ENCODE results near the gene RND1.
A peak's percentile ranks its signal among the peaks of the same experiment; 100 is the strongest.

Gene RND1

DNA sequence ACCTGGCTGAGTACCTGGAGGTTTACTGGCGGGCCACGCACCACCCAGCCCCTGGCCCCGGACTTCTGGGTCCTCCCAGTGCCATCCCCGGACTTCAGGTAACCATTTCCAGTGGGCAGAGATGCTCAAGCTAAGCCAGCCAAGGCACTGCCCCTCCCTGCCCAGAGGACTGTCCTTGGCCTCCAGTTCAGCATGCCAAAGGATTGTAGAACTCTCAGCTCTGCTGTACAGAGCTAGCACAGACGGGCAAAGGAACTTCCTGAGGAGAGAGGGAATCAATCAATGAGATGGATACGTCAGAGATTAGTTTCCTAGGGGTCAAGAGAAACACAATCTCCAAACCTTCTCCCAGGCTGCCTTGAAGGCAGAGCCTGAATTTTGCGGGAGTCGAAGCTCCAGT lies 38.6 kb downstream of the RND1 start:
- DNase-seq, result no peak

DNA sequence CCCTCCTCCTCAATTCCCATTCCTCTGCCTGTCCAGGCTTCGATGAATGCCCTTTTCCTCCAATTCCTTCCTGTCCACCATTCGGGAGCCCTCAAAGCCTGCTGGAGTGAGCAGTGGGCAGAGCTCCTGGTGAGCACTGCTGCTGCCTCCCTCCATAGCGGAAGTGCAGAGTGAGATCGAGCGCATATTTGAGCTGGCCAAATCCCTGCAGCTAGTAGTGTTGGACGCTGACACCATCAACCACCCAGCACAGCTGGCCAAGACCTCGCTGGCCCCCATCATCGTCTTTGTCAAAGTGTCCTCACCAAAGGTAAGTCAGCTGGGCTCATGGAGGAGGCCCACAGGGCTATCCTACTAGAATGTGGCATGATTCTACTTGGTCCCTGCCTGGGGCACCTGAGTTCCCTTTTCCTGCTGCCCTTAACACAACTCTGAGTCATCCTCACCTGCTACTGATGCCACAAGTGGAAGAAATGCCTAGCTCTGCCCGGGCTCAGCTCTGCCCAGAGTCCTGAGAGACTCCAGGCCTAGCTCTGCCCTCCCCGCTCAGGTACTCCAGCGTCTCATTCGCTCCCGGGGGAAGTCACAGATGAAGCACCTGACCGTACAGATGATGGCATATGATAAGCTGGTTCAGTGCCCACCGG lies 39.3 kb downstream of the RND1 start:
- DNase-seq, result no peak

DNA sequence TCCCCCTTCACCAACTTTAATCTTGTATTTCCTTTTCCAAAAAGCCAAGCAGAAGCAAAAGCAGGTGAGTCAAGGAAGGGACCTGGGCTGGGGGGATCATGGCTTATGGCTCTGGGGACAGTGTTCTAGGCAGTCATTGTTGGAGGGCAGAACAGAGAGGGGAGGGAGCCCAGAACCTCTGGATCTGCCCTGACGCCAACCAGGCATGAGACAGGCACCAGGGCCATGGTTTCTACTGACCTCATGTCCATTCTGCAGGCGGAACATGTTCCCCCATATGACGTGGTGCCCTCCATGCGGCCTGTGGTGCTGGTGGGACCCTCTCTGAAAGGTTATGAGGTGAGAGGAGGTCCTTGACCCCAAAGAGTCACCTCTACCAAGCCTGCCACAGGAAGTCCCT lies 40.8 kb downstream of the RND1 start:
- DNase-seq, result no peak

DNA sequence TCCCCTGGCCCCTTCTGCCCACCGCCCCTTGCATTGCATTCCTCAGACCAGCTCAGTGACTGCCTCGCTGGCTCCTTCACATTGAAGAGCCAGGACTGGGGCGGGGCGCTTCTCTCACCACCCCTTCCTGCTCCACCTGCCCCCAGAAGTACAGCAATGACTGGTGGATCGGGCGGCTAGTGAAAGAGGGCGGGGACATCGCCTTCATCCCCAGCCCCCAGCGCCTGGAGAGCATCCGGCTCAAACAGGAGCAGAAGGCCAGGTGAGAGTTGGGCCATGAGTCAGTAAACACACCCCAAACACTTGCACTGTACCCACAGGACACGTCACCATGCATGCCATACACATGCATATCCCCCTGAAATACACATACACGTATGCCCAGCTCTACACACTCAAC lies 41.6 kb downstream of the RND1 start:
- DNase-seq, result no peak

DNA sequence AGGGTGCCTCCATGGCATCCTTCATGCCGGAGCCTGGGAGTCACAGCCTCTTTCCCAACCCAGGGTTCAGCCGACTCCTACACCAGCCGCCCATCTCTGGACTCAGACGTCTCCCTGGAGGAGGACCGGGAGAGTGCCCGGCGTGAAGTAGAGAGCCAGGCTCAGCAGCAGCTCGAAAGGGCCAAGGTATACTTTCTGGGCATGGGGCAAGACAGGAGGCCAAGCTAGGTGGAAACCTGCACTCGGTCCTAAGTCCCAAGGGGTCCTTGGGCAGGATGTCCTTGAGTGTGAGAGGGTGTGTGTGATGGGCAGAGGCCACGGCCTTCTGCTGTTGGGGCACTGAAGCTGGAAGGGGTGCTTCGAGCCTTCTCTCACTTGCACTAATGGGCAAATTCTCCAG lies 42.4 kb downstream of the RND1 start:
- no peak for DNase-seq

DNA sequence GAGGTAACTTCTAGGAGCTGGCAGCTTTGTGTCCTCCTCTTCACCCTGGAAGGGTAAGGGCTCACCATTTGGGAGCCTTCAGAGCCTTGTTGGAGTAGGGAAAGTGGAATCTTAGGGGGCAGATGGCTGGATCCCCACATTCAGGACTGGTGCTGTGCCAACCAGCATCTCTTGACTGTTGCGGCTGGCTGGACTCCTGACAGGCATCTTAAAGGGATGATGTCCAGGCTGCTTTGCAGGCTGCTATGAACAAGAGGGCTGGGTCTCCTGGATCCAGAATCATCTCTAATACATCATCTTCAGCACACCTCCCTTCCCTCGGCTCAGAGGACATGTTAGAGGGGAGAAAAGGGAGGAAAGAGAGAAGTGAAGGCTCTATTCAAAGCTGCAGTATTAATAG lies 43.0 kb downstream of the RND1 start:
- DNase-seq, result no peak

DNA sequence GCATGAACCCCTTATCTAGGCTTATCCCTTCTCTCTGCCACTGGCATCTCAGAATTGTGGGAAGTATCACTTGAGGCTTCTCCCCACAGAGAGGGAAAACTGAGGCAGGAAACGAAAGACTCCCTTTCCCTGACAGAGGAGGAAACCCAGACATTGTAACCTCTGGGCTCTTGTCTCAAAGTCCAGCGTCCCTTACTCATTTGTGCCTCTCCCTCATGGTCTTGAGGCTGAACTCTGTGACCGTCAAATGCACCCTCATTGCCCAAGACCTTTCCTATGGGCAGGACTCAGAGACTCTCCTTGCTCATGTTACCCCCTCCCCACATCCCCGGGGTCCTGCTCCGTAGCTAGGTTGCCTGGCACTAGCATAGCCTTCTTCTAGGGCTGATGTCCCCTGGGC lies 43.5 kb downstream of the RND1 start:
- DNase-seq, result no peak

DNA sequence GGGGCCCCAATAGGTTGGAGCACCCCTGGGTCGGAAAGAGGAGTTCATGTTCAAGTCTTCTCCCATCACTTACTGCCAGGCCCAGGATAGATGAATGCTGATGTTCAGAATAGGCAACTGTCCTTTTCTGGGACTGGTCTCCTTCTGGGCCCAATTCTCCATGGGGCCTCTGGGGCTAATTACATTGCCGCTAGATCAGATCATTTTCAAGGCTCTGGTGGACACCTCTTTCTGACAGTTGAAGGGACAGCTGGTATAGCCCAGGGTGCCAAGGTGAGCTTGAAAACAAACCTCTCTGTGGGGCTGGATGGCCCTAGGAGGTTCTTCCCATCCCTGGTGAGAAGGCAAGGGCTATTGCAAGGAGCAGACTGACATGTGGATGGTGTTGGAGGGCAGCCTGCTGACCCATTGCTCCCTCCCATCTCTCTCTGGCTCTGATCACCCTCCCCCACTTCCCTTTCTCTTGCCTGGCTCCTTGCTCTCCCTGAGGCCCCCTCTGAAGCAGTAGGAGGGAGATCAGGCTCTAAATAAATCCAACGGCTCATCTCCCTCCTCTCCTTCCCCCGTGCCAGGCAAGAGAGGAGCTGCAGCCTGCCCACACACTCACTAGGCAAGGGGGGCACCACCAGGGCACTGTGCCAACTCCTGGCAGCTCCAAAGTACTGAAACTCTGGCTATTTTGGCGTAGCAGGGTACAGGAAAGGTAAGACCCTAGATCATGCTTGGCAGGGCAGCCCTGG lies 45.5 kb downstream of the RND1 start:
- peak in 1 of 14 donors; percentile 42 for DNase-seq

DNA sequence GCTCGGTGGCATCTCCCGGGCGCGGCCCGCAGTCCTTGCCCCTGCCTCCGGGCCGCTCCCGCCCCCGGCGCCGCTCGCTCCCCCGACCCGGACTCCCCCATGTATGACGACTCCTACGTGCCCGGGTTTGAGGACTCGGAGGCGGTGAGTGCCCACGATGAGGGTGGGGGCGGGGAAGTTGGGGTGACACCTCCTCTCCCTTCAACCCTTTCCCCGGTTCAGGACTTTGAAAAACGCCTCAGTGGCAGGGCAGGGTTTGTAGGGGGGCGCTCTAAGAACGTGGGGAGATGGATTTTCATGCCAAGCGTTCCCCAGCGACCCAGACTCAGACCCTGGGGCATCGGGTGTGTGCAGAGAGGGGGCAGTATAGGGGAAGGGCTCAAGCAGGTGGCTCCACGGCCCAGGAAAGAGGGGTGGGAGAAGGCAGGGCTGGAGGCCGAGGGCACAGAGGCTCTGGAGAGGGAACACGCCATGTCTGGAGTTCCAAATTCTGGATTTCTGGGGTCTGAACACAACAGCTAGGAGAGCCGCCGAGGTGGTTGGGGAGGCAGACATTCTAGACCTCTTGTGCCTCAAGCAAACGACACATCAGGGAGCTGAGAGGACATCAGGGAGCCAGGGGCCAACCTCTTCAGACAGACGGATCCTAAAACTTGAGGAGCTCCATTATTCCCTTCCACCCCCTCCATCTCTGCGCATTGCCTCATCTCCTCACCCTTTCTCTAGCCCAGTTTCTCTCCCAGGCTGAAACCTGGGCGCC lies 46.7 kb downstream of the RND1 start:
- DNase-seq, result peak in 2 of 14 donors; percentile 18 to 70

DNA sequence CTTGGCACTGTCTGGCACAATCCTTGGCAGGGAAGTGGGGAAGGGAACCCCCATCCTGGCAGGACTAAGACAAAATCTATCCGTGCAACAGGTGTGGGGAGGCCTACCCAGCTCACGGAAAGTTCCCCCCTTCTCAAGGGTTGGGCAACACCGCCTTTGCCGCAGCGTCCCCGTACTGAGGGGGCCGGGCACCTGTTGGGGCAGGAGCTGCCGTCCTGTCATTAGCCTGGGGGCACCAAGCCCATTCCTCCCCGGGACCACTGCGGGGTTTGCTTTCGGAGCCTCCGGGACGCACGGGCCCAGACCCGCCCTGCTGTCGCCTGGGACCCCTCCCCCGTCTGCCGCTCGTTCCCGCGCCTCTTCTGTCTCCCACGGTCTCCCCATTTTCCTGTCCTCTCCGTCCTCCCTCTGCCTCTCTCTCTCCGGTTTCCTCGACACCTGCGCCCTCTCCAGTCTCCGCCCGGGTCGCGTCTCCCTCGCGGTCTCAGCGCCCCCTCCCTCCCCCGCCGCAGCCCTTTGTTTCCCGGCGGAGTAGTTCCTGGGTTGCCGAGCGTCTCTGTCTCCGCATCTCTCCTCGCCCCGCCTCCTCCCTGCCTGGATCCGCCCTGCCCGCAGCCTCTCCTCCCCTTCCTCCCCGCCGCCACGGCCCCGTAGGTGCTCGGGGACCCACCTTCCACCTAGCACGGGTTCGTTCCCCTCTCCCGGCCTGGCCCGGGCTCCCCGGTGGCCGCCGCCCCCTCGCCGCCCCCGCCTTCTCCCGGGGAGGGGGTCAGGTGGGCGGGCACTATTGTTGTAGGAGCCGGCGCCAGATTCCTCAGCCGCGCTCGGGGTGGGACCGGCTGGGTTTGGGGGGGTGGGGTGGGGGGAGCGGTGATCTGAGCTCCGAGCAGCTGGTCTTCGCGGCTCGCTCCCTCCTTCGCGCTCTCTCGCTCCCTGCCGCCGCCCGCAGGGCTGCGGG lies 47.5 kb downstream of the RND1 start, which contains the start of gene CACNB3:
TSS of gene CACNB3 (plus strand) at position 624 of the 958 bp plus-strand sequence. CDS start 434 bp downstream, outside the sequence.
- peak in 5 of 14 donors; percentile 7 to 82 (median 18) for DNase-seq

DNA sequence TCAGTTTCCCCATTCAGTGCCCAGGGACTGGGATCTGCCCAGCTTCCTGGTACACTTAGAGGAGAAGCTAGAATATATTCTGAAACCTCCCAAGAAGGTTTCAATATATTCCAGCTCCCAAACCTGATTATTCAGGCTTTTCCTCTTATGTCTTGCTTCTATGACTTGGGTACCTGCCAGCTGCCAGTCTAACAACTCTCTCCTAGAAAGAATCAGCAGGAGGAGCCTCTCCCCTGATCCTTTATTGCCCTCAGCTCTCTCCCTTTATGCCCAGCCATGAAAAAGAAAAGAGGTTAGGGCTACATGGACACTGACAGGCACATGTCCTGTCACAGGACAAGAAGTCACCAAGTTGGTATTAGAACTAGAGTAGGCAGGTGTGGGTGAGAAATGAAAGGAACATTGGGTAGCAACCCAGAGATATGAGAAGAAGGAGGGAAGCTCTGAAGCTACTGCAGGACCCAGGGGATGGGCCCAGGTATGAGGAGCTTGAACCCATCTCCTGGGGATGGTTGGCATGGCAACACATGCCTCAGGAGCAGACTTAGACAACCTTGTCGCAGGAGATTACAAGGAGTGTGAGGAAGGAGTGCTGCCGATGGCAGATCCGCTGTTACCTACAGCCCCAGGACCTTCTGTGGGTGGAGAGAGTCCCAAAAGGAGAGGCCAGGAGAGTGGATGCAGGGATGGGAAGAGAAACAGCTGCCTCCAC lies 49.4 kb downstream of the RND1 start:
- no peak for DNase-seq

DNA sequence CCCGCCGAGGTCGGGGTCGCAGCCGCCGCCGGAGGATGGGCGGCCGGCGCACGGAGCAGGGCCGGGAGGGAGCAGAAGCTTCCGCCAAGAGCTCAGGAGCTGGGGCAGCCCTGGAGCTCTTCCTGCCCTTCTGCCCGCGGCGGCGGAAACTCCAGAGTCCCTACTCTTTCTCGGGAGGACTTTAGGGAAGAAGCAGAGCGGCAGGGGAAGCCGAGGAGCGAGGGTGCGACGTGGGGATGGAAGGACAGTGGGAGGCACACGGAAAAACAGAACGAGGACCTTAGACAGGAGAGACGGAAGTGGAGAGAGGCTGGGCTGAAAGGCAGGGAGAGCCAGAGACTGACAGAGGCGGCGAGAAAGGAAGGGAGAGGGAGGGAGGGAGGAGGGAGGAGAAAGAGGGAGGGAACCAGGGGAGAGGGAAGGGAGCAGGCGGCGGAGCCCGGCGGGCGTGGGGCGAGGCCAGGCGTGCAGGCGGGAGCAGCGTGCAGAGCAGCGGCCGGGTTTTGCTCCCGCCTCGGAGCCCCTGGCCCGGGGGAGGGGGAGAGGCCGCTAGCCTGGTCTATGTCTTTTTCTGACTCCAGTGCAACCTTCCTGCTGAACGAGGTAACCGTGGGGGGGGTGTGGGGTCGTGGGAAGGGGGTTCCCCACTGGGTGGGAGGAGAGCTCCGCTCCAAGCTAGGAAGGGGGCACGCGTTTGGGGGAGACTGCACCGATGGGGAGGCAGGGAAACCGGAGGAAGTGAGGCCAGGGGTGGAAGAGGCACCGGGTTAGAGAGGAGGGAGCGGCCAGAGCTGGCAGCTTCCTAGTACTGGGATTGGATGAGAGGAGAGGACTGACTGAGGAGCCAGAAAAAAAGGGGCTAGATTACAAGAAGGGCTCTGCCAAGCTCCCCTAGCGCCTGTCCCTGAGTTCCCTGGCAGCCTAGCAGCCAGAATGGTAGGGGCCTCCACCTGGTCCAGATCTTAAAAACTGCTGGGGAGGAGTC lies 50.3 kb downstream of the RND1 start:
- peak in 11 of 14 donors; percentile 9 to 83 (median 47) for DNase-seq

DNA sequence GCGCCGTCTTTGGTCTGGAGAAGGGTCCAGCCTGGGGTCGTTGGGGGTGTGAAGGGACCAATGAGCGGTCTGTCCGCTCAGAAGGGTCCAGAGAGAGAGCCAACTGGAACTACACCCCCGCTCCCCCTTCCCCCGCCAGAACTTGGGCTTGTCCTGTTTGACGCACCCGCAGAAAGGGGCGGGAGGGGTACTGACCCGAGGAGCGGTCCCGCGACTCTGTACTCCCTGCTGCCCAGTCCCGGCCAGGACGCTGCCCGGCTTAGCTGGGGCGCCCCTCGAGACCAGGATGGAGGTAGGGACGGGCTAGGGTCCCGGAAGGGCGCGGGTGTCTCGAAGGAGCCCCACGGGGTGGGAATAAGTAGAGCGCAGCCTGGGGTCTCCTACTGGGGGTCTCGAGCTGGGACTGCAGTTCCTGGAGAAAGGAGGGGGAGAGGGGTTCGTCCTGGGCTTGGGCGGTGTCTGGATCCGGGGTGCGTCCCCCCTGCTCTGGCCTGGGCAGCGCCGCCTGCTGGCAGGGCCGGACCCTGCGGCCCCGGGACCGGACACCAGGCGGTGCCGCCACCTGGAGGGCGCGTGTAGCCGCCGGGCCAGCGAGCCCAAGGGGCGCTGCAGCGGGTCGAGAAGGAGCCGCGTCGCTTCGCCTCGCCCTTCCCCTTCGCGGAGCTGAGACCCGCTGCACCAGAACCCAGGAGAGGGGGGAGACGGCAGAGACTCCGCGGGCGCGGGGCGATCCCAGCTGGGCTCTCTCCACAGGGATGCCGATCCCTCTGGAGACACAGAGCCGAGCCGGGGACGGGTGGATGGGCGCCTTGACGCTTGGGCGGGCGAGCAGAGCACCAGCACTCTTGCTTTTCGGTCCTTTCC lies 51.2 kb downstream of the RND1 start:
- DNase-seq, result peak in 13 of 14 donors; percentile 13 to 75 (median 40)

DNA sequence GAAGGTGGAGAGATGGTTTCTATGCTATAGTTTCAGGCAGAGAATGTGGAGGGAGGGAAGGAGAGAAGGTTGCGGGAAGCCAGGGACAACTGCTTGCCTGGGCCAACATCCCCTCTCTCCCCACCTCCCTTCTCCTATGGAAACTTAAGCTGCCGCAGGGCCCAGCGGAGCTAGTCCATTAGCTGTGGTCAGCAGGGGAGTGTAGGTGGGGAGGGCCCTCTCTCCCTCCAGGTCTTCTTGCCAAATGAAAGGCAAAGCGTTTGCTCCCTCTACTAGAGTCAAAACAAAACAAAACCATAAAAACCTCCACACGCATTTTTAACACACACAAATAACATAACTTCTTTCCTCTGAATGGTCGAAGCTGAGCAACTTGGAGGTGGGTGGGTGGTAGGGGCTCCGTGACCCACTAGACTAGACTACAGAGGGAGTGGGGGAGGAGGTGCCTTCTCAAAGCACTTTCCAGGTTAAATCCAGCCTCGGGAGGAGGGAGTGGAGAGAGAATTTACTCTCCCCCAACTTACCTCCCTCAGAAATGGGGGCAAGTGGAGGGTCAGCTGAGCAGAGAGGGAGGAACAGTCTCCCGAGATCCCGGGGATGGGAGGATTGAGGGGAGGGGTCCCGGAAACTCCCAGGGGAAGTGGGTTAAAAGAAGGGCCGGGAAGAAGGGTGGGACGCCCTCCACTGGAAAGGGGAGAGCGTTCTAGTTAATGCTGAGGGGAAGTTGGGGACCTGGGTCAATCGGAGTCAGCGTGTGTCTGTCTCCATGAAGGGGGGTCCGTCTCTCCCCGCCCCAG lies 52.0 kb downstream of the RND1 start:
- no peak for DNase-seq

DNA sequence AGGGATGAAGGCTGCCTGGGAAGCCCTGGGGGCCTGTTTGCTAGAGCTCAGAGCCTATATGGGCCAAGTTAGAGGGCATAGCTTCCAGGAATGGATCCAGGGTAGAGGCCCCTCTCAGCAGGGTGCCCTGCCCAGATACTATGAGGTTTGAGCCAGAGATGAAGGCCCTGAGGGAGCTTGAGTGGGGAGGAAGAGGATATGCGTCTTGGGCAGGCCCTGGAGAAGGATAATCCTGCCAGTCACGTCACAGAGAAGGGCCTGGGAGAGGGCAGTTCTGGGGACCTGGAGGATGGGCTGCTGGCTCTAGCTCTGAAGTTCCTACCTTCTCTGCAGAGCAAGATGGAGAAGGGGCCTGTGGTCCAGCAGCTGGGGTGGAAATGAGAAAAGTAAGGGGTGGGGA lies 53.3 kb downstream of the RND1 start:
- no peak for DNase-seq

DNA sequence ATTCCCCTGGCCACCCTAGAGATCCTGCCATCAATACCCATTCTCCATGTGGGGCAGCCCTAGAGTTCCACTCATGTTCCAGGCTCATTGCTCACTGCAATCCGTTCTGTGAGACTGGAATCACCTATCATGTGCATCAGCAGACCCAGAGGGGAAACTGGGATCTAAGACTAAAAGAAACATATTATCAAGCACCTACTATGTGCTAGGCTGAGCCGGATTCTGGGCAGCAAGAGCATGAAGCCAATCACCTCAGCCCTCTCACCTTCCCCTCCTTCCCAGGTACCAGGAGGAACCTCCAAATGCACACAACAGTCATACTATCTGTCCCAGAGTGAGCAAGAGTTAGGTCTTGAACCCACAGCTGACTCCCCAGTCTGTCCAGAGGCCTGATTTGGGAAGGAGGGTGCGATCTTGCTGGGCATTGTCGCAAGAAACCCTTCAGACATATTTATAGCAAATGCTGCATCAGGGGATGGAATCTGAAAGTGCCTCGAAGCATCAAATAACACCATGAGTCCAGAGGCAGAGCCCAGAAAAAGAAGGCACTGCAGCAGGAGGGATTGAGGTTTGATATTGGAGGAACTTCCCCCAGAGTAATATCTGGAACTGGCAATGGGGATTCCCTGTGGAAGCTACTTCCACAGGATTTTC lies 54.1 kb downstream of the RND1 start:
- no peak for DNase-seq

DNA sequence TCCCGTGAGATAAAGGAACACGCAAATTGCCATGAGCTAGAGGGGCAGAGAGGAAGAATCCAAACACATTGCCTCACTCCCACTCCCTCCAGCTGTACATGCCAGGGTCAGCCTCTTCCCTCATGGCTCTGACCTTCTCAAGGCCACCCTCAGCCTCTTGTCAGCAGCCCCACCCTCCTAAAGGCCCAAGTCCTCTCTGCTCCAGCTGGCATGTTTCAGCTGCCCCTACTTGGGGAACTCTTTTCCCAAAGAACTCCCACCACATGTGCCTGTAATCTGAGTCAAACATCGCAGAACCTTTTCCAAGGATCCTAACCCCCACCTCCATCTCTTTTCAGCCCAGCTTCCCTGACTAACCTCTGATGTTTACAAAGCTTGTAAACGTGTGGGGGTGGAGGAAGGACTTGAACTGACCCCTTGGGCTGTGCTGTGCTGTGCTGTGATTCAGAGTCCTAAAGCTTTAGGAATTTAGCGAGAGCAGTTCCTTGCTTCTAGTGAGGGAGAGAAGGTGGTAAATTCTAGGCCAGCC lies 54.7 kb downstream of the RND1 start:
- DNase-seq, result no peak

DNA sequence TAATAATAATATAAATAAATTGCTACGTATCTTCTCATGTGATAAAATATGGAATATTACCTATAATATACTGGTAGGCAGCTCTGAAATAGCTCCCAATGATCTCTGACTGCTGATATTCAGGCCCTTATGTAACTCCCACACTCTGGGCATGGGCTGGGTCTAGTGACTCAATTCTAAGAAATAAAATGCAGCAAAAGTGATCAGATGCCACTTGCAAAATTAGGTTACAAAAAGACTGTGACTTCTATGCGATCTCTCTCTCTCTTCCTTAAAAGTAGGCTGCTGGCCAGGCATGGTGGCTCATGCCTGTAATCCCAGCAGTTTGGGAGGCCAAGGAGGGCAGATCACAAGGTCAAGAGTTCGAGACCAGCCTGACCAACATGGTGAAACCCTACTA lies 57.7 kb downstream of the RND1 start:
- DNase-seq, result no peak
